Activated CD4-positive, alpha-beta T cell treated with anti-CD3 and anti-CD28 coated beads for 36 hours (primary cell): Measurements from ENCODE around the gene UNC13C. TPM values are rescaled to one million over a fixed set of nuclear protein-coding genes. Genes with fewer than 3 reads are reported as not detected.
"Not testable (repeated sequence)": the region's sequence is repeated elsewhere in the genome, so short reads cannot be mapped to it uniquely, and the experiment has no call there.

Source experiments
- ATAC-seq: fragments of 200-7000 bp; cut with Tn5 transposase; one replicate; pipeline ENCODE4 v1.10.0; 2021; ENCODE audit warnings: mild to moderate bottlenecking, moderate library complexity
- CTCF ChIA-PET: fragments of 350-600 bp; sonication (Branson Sonifier 250); formaldehyde crosslinking; loops from one replicate; lab custom pipeline; 2021; ENCODE audit warnings: antibody characterized with exemption; lab: Charles Lee
- POLR2A ChIA-PET: fragments of 350-600 bp; sonication (Branson Sonifier 250); formaldehyde crosslinking; loops from one replicate; lab custom pipeline; 2021; ENCODE audit warnings: antibody characterized with exemption, inconsistent platforms; lab: Charles Lee
- DNase-seq: peaks from one replicate; pipeline ENCODE4 v3.0.0-alpha.2; 2020
- H3K27ac Mint-ChIP-seq: one replicate; pipeline ENCODE4 v1.8.0; 2021; ENCODE audit warnings: mixed read lengths
- H3K27me3 Mint-ChIP-seq: one replicate; pipeline ENCODE4 v1.8.0; 2021; ENCODE audit warnings: mixed read lengths
- H3K36me3 Mint-ChIP-seq: one replicate; pipeline ENCODE4 v1.8.0; 2021; ENCODE audit warnings: low read depth, mixed read lengths
- H3K4me1 Mint-ChIP-seq: one replicate; pipeline ENCODE4 v1.8.0; 2021; ENCODE audit warnings: mixed read lengths
- H3K4me3 Mint-ChIP-seq: one replicate; pipeline ENCODE4 v1.8.0; 2021; ENCODE audit warnings: mild to moderate bottlenecking, moderate library complexity, mixed read lengths
- H3K9me3 Mint-ChIP-seq: one replicate; pipeline ENCODE4 v1.8.0; 2021; ENCODE audit warnings: low read depth, mixed read lengths
- intact Hi-C, 2 experiments: fragments of 100-400 bp; cut with DNase I in 1 of 2; cut with micrococcal nuclease in 1 of 2; formaldehyde crosslinking; loops; one replicate each; pipeline versions ENCODE4 v1.14.2 to v1.15.1; 2022 to 2024; cut with DNase I, micrococcal nuclease
- total RNA-seq, 2 experiments: library from RNA; stranded (reverse); gene quantifications; one replicate each; pipeline ENCODE4 v1.2.3, GENCODE V29; 2021

Gene UNC13C
- total RNA-seq, result not detected

GRCh38 chr15:53978253-53978906 is at the start of gene UNC13C:
Gene UNC13C, plus strand, starts transcription at chr15:53978441. Its CDS starts 34,463 bp downstream, at chr15:54012904.
- no peak for ATAC-seq
- Mint-ChIP-seq H3K4me3 (no peak within 1 kb of the TSS), H3K36me3 (no peaks in the 10 kb centered on the region), H3K4me1 (no peaks in the 10 kb centered on the region), H3K27me3 (peaks cover 25% of the 10 kb centered on the region), H3K9me3 (no peaks in the 10 kb centered on the region), H3K27ac (no peak within 1 kb of the TSS)
- ChIA-PET POLR2A (no interaction called here), CTCF (no interaction called here)
- DNase-seq, result peak; percentile 8
- intact Hi-C loops, result no loop called here

- DNase-seq, result no peak
- Mint-ChIP-seq H3K36me3 (no peaks in the 10 kb centered on the region), H3K4me1 (no peaks in the 10 kb centered on the region), H3K4me3 (no peak overlapping the region), H3K27ac (no peak overlapping the region), H3K9me3 (peaks cover 28% of the 10 kb centered on the region), H3K27me3 (no peaks in the 10 kb centered on the region)
- intact Hi-C loops, result no loop called here
- ChIA-PET CTCF (no interaction called here), POLR2A (no interaction called here)
- no peak for ATAC-seq
These were observed 42.1 kb upstream of the UNC13C start for GRCh38 chr15:53936137-53936536.

- DNase-seq, ATAC-seq, H3K4me3 Mint-ChIP-seq, H3K36me3 Mint-ChIP-seq, intact Hi-C loops, CTCF ChIA-PET, H3K4me1 Mint-ChIP-seq, H3K27ac Mint-ChIP-seq, POLR2A ChIA-PET, H3K27me3 Mint-ChIP-seq: not testable (repeated sequence)
- H3K9me3 Mint-ChIP-seq, result peaks cover 28% of the 10 kb centered on the region
These were observed 40.6 kb upstream of the UNC13C start for GRCh38 chr15:53937632-53938031.

DNA sequence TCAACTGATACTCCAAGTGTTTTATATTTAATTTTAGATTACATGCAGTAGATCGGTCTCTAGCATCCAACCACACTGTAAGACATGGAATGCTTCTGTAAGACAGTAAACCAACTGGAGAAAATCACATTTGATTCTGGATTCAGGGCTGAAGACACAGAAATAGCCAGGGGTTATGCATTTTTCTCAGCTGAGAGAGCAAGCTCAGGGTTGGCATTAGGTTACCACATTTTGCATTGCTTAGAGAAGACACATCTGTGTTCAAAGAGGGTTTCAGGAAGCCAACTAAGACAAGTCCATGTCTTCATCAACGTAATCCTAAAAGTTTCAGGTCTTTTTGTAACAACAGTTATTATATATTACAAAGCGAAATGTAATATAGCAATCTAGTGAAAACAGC is 27.7 kb upstream of the UNC13C start:
- intact Hi-C loops, result no loop called here
- ATAC-seq (no peak), DNase-seq (no peak)
- Mint-ChIP-seq H3K36me3 (no peaks in the 10 kb centered on the region), H3K27ac (no peak overlapping the region), H3K4me3 (no peak overlapping the region), H3K9me3 (peaks cover 9% of the 10 kb centered on the region), H3K4me1 (no peaks in the 10 kb centered on the region), H3K27me3 (peaks cover 2% of the 10 kb centered on the region)
- CTCF ChIA-PET, result interaction anchor here (0.9 kb wide), 1 partner anchor 9 kb away, joined by 3 read pairs; no protein-coding TSS in a partner anchor
- POLR2A ChIA-PET, result no interaction called here

DNA sequence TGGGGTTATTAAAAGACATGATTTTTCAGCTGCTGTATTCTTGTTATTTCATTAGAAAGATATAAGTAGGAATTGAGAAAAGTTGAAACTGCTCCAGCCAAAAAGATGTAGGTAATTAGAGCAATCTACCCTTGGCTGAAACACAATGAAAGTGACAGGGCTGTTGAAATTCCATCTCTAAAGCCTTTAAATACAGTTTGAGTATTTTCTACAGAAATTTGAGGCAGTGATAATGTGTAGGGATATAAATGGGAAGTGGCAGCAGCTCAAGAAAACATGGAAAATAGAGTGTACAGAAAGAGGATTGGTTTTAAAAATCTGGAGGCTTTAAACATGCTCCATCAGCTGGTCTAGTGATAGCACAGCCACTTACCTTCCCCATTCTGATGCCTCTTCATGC is 22.8 kb upstream of the UNC13C start:
- Mint-ChIP-seq H3K4me1 (no peaks in the 10 kb centered on the region), H3K36me3 (no peaks in the 10 kb centered on the region), H3K4me3 (no peak overlapping the region), H3K9me3 (no peaks in the 10 kb centered on the region), H3K27me3 (peaks cover 2% of the 10 kb centered on the region), H3K27ac (no peak overlapping the region)
- intact Hi-C loops, result no loop called here
- CTCF ChIA-PET, result interaction anchor here (0.8 kb wide), 1 partner anchor 7 kb away, joined by 3 read pairs; no protein-coding TSS in a partner anchor
- DNase-seq, result no peak
- no peak for ATAC-seq
- POLR2A ChIA-PET, result no interaction called here

GRCh38 chr15:53962646-53963561 is 15.3 kb upstream of the UNC13C start:
- Mint-ChIP-seq H3K27ac (no peak overlapping the region), H3K4me1 (no peaks in the 10 kb centered on the region), H3K36me3 (no peaks in the 10 kb centered on the region), H3K27me3 (peaks cover 6% of the 10 kb centered on the region), H3K9me3 (no peaks in the 10 kb centered on the region), H3K4me3 (no peak overlapping the region)
- DNase-seq, result peak; percentile 59
- POLR2A ChIA-PET, result no interaction called here
- ATAC-seq, result no peak
- CTCF ChIA-PET, result interaction anchor here (0.6 to 2.2 kb wide), 5 partner anchors 8 to 1477 kb away, joined by 3 to 6 read pairs (median 3); no protein-coding TSS in a partner anchor
- intact Hi-C loops, result loop anchor here (1.0 to 5.0 kb wide), 4 partner anchors 1144 to 1474 kb away; no protein-coding TSS in a partner anchor

DNA sequence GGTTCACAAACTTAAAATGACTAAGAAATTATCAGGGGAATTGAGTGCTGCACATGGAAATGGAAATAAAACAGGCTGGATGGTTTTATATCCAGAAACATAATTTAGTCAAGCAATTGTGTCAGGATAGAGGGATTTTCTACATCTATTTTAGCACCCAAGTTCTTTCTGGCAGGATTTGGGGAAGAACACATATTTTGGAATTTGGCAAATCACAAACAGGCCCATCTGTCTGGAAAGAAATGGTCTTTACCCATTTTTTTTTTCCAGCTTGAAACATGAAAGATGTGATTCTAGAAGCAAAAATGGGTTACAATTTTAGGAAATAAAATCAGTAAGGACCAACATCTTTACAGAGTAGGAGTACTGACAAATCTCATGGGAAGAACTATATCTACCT is 14.4 kb upstream of the UNC13C start:
- H3K36me3 Mint-ChIP-seq, result no peaks in the 10 kb centered on the region
- no peak for DNase-seq
- H3K27ac Mint-ChIP-seq, result no peak overlapping the region
- H3K9me3 Mint-ChIP-seq, result no peaks in the 10 kb centered on the region
- no peak for ATAC-seq
- POLR2A ChIA-PET, result no interaction called here
- H3K4me3 Mint-ChIP-seq, result no peak overlapping the region
- peaks cover 5% of the 10 kb centered on the region for H3K27me3 Mint-ChIP-seq
- no peaks in the 10 kb centered on the region for H3K4me1 Mint-ChIP-seq
- CTCF ChIA-PET, result interaction anchor here (1.0 to 2.2 kb wide), 3 partner anchors 8 to 1476 kb away, joined by 3 to 6 read pairs (median 6); no protein-coding TSS in a partner anchor
- intact Hi-C loops, result loop anchor here (1.0 to 5.0 kb wide), 4 partner anchors 1144 to 1474 kb away; no protein-coding TSS in a partner anchor

DNA sequence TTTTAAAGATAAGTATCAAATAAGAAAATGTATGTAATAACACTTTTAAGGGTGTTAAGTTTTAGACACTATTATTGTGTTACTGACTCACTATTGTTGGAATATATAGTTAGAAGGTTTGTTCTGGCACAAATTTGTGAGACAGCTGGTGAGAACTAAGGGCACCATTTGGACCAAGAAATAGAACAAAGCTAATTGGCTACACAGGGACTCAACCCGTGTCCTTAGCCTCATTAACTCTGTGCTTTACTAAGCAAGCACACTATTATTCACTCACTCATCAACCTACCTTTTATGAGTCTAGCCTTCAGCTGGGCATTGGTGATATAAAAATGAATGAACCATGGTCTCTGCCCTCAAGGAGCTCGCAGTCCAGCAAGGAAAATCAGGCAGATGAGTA is 4.1 kb upstream of the UNC13C start:
- Mint-ChIP-seq H3K27ac (no peak overlapping the region), H3K9me3 (no peaks in the 10 kb centered on the region), H3K36me3 (no peaks in the 10 kb centered on the region), H3K4me1 (no peaks in the 10 kb centered on the region), H3K4me3 (no peak overlapping the region), H3K27me3 (peaks cover 18% of the 10 kb centered on the region)
- POLR2A ChIA-PET, result no interaction called here
- CTCF ChIA-PET, result no interaction called here
- ATAC-seq, result no peak
- no peak for DNase-seq
- intact Hi-C loops, result no loop called here

GRCh38 chr15:53974813-53975212 is 3.4 kb upstream of the UNC13C start:
- Mint-ChIP-seq H3K27me3 (peaks cover 21% of the 10 kb centered on the region), H3K4me3 (no peak overlapping the region), H3K27ac (no peak overlapping the region), H3K36me3 (no peaks in the 10 kb centered on the region), H3K4me1 (no peaks in the 10 kb centered on the region), H3K9me3 (no peaks in the 10 kb centered on the region)
- ChIA-PET POLR2A (no interaction called here), CTCF (no interaction called here)
- ATAC-seq (no peak), DNase-seq (no peak)
- intact Hi-C loops, result no loop called here

- H3K4me3 Mint-ChIP-seq, result no peak overlapping the region
- ATAC-seq, result no peak
These were observed 1.3 kb upstream of the UNC13C start for GRCh38 chr15:53976844-53977392.

DNA sequence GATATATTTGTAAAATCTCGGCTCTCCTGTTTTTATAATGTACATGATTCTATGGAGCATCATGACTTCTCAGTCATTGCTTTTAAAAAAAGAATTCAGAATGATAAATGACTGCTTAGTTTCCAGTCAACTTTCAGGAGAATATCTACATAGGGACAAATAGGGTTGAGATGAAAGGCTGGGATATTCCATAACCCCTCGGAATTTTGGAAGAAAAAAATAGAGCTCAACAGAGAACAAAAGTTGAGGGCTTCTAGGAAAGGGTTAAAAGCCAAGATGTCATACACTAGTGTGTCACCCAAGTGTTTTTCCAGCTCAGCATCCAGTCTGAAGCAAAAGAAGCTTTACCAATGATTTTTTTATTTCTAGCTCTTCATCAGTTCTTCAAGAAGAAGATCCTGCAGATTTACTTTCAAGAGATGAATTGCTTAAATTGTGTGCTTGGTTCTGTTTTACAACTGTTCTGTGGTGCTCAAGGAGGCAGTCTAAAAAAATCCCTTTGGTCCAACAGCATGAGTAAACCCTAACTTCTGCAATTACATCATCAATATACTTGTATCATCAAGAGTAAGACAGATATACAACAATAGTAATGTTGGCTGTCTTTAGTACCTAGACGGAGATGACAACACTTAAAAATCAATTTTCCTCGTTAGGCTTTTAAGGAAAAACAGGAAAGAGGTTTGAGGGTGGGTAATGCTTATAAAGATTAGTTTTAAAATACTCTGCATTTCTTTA is 979 bp downstream of the UNC13C start:
- no peak overlapping the region for H3K27ac Mint-ChIP-seq
- peaks cover 25% of the 10 kb centered on the region for H3K27me3 Mint-ChIP-seq
- ChIA-PET POLR2A (no interaction called here), CTCF (no interaction called here)
- H3K4me1 Mint-ChIP-seq, result no peaks in the 10 kb centered on the region
- H3K4me3 Mint-ChIP-seq, result no peak overlapping the region
- H3K9me3 Mint-ChIP-seq, result no peaks in the 10 kb centered on the region
- no peak for ATAC-seq
- DNase-seq, result no peak
- H3K36me3 Mint-ChIP-seq, result no peaks in the 10 kb centered on the region
- intact Hi-C loops, result no loop called here

More at GRCh38 chr15:53976844-53977392, 1.3 kb upstream of the UNC13C start:
- Mint-ChIP-seq H3K27ac (no peak overlapping the region), H3K36me3 (no peaks in the 10 kb centered on the region), H3K27me3 (peaks cover 25% of the 10 kb centered on the region), H3K4me1 (no peaks in the 10 kb centered on the region), H3K9me3 (no peaks in the 10 kb centered on the region)
- no peak for DNase-seq
- intact Hi-C loops, result no loop called here
- ChIA-PET CTCF (no interaction called here), POLR2A (no interaction called here)
